NT2/D1 (cell line): ENCODE data around the gene GGTLC1.

ENCODE experiments used
- DNase-seq: peaks from one replicate; pipeline ENCODE4 v3.0.0-alpha.2; 2011; ENCODE audit warnings: low read depth, low spot score
- H3K27me3 ChIP-seq: 2 replicates; pipeline ENCODE4 v1.6.0; 2011; ENCODE audit warnings: mild to moderate bottlenecking; ENCODE audit not compliant: insufficient read length, insufficient read depth
- H3K36me3 ChIP-seq: 2 replicates; pipeline ENCODE4 v1.6.1; 2011; ENCODE audit warnings: mild to moderate bottlenecking, low read length, mixed read lengths; ENCODE audit not compliant: insufficient read depth, insufficient read length
- H3K4me1 ChIP-seq: 2 replicates; pipeline ENCODE4 v1.5.1; 2011; ENCODE audit not compliant: insufficient read depth, insufficient read length
- H3K4me3 ChIP-seq: 2 replicates; pipeline ENCODE4 v1.5.1; 2011; ENCODE audit warnings: low read depth; ENCODE audit not compliant: insufficient read length
- H3K9ac ChIP-seq: 2 replicates; pipeline ENCODE4 v1.6.0; 2011; ENCODE audit warnings: low read depth; ENCODE audit not compliant: insufficient read length
- H3K9me3 ChIP-seq: 2 replicates; pipeline ENCODE4 v1.5.1; 2011; ENCODE audit warnings: mild to moderate bottlenecking, low read length; ENCODE audit not compliant: insufficient read depth
- SUZ12 ChIP-seq: IDR thresholded peaks from 2 replicates; pipeline ENCODE4 v1.6.1; 2011; ENCODE audit not compliant: insufficient read length, insufficient read depth; ENCODE audit errors: extremely low read depth
- YY1 ChIP-seq: IDR thresholded peaks from 2 replicates; pipeline ENCODE4 v1.6.1; 2011; ENCODE audit not compliant: insufficient read length, insufficient read depth
- ZNF274 ChIP-seq: IDR thresholded peaks from 2 replicates; pipeline ENCODE4 v1.6.1; 2011; ENCODE audit warnings: mild to moderate bottlenecking, low read depth, low read length

The GGTLC1 gene

GRCh38 chr20:23988561-23988960 lies at the start of gene GGTLC1:
TSS of gene GGTLC1 (minus strand) at chr20:23988779. CDS start at chr20:23986611, 2,168 bp downstream.
- no peaks in the 10 kb centered on the region for H3K9me3 ChIP-seq
- no peak within 1 kb of the TSS for H3K9ac ChIP-seq
- no peaks in the 10 kb centered on the region for H3K27me3 ChIP-seq

DNA sequence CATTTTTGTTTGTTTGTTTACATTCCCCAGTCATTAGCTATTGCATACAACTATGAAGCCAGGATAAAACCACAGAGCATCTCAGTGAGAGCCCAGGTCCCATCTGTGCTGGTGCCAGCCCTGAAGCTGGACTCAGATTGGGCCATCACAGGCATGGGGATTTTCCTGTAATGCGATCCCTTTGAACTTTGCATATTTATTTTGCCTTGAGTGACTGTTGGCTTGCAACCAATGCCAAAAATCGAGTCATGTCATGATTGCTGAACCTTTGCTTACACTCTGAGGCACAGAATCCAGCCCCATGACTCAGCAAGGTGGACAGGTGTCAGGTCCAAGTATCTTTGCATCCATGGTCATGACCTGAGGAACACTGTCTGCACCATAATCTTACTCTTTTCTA lies 46.2 kb upstream of the GGTLC1 start:
- H3K4me1 ChIP-seq: peaks cover 2% of the 10 kb centered on the region
- TF ChIP-seq YY1 (no peak), SUZ12 (no peak), ZNF274 (no peak)
- H3K9ac ChIP-seq: no peak overlapping the region
- no peaks in the 10 kb centered on the region for H3K36me3 ChIP-seq
- no peak overlapping the region for H3K4me3 ChIP-seq
- no peak for DNase-seq
- no peaks in the 10 kb centered on the region for H3K9me3 ChIP-seq
- H3K27me3 ChIP-seq: no peaks in the 10 kb centered on the region

More at GRCh38 chr20:23988561-23988960, at the start of gene GGTLC1:
- no peaks in the 10 kb centered on the region for H3K4me1 ChIP-seq
- TF ChIP-seq SUZ12 (no peak), ZNF274 (no peak), YY1 (no peak)
- H3K36me3 ChIP-seq: no peaks in the 10 kb centered on the region
- no peak within 1 kb of the TSS for H3K4me3 ChIP-seq
- no peak for DNase-seq

DNA sequence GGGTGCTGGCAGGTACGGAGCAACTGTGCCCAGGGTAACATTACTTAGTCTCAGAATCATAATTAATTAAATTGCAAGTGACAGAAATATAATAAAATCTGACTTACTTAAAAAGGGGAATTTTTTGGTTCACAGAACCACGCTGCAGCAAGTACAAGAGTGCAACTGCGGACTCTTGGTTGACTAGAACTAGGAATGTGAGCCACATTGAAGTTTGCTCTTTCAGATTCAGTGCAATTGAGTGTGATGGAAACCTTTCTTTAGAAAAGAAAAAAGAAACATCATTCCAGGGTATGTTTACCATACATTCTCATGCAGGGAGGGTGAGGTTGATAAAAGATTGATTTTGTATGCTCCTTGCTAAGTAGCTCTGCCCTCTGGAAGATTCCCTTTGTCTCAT lies 45.0 kb upstream of the GGTLC1 start:
- TF ChIP-seq ZNF274: no peak
- no peak for TF ChIP-seq SUZ12
- no peak for TF ChIP-seq YY1
- H3K4me1 ChIP-seq: peaks cover 2% of the 10 kb centered on the region

DNA sequence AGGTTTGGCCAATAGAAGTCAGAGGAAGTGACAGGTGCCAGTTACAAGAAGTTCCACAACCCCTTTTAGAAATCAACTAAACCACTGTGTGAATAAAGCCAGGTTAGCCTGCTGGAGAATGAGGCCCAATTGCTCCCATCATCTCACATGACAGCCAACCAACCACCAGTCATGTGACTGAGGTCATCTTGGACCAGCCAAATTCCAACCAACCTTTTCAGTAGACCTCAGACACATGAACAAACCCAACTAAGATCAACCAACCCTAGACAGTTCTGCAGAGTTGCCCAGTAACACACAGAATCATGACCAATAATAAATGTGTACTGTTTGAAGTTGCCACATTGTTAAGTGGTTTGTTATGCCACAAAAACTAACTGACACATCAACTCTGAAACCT lies 44.6 kb upstream of the GGTLC1 start:
- H3K36me3 ChIP-seq: no peaks in the 10 kb centered on the region
- no peaks in the 10 kb centered on the region for H3K9me3 ChIP-seq
- TF ChIP-seq YY1 (no peak), SUZ12 (no peak), ZNF274 (no peak)
- H3K4me1 ChIP-seq: peaks cover 2% of the 10 kb centered on the region
- no peak overlapping the region for H3K4me3 ChIP-seq
- H3K27me3 ChIP-seq: no peaks in the 10 kb centered on the region
- DNase-seq: no peak
- H3K9ac ChIP-seq: no peak overlapping the region

More for the DNA sequence above, 45.0 kb upstream of the GGTLC1 start:
- Histone ChIP-seq H3K9me3 (no peaks in the 10 kb centered on the region), H3K36me3 (no peaks in the 10 kb centered on the region), H3K9ac (no peak overlapping the region), H3K4me3 (no peak overlapping the region), H3K27me3 (no peaks in the 10 kb centered on the region)
- DNase-seq: no peak

DNA sequence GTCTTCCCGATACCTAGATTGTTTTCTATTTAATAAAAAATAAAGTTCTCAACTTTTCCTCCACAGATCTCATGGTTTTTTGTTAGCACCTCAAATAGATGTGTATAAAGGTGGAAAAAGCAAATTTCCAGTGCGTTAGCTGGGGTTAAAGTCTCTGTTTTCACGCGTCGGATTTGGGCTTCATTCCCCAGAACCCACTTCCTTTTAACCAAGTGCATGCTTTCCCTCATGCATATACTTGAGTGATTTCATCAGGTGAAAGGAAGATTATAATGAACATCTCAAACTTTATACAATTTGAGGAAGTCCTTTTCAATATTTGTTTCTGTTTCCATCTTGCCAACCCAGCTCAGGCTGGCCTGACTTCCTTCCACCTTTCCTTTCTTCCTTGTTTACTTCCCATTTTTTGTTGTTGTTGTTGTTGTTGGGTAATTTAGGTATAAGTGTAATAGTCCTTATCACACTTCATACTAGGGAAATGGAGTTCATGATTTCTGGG lies 43.9 kb upstream of the GGTLC1 start:
- TF ChIP-seq SUZ12 (no peak), YY1 (no peak), ZNF274 (no peak)
- H3K4me3 ChIP-seq: no peak overlapping the region
- no peak for DNase-seq
- no peaks in the 10 kb centered on the region for H3K36me3 ChIP-seq
- H3K4me1 ChIP-seq: peaks cover 2% of the 10 kb centered on the region
- no peak overlapping the region for H3K9ac ChIP-seq
- no peaks in the 10 kb centered on the region for H3K27me3 ChIP-seq
- H3K9me3 ChIP-seq: no peaks in the 10 kb centered on the region

GRCh38 chr20:24027229-24027628 lies 38.6 kb upstream of the GGTLC1 start:
- H3K36me3 ChIP-seq: no peaks in the 10 kb centered on the region
- no peaks in the 10 kb centered on the region for H3K4me1 ChIP-seq
- no peaks in the 10 kb centered on the region for H3K27me3 ChIP-seq
- no peak overlapping the region for H3K4me3 ChIP-seq
- no peak overlapping the region for H3K9ac ChIP-seq
- no peak for TF ChIP-seq SUZ12
- TF ChIP-seq ZNF274: no peak
- no peaks in the 10 kb centered on the region for H3K9me3 ChIP-seq
- DNase-seq: no peak

DNA sequence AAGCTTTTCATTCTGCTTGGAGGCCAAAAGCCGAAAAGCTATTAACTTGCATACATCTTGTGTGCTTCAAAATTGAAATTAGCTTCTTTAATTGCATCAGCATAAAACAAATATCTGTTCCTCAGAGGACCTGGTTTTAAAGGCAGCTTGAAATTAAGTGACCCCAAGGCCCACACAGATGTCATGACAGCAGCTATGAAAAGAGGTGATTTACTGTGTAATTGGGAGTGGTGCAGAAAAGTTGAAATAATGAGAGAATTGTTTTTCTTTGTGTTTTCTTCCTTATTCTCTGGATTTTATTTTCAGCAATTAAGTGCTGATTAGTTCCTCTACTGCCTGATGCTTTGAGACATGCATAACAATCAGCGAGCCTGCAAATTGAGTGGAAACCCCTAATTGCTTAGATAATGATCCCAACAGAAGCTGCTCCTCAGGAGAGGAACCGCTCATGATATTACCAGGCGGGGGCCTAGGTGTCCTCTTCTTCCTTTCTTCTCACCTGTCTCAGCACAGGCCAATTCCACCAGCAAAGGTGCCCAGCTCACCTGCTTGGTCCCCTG lies 34.1 kb upstream of the GGTLC1 start:
- DNase-seq: no peak
- Histone ChIP-seq H3K4me1 (no peaks in the 10 kb centered on the region), H3K4me3 (no peak overlapping the region), H3K9ac (no peak overlapping the region), H3K27me3 (no peaks in the 10 kb centered on the region), H3K36me3 (no peaks in the 10 kb centered on the region), H3K9me3 (no peaks in the 10 kb centered on the region)
- no peak for TF ChIP-seq SUZ12
- TF ChIP-seq YY1: no peak
- no peak for TF ChIP-seq ZNF274

DNA sequence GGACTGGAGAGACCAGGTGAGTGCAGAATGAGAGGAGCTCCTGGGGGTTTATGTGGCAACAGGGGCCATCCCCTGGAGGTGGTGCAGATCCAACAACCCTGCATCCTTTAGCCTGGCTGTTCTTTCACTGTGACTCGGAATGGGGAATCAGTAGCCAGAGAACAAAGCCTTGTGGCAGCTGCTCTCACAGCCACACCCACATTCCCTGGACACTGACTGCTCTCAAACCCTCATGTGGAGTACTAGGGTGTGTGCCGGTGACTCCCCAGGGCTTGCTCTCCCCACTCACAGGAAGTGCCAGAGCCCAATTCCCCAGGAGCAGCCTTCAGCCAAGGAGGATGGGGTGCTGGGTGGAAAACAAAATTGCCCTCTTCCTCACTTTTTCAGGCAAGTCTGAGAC lies 30.2 kb upstream of the GGTLC1 start:
- no peaks in the 10 kb centered on the region for H3K9me3 ChIP-seq
- DNase-seq: no peak
- no peaks in the 10 kb centered on the region for H3K27me3 ChIP-seq
- H3K4me1 ChIP-seq: no peaks in the 10 kb centered on the region
- H3K9ac ChIP-seq: no peak overlapping the region
- no peak overlapping the region for H3K4me3 ChIP-seq
- no peaks in the 10 kb centered on the region for H3K36me3 ChIP-seq
- TF ChIP-seq ZNF274 (no peak), YY1 (no peak), SUZ12 (no peak)
